Measurements from ENCODE around the gene ATP11C. TPM values are rescaled to one million over a fixed set of nuclear protein-coding genes. Genes with fewer than 3 reads are reported as not detected.

The ATP11C gene
- total RNA-seq, 2 donors from 2014 or later, result 14.4 to 17.1 TPM

DNA sequence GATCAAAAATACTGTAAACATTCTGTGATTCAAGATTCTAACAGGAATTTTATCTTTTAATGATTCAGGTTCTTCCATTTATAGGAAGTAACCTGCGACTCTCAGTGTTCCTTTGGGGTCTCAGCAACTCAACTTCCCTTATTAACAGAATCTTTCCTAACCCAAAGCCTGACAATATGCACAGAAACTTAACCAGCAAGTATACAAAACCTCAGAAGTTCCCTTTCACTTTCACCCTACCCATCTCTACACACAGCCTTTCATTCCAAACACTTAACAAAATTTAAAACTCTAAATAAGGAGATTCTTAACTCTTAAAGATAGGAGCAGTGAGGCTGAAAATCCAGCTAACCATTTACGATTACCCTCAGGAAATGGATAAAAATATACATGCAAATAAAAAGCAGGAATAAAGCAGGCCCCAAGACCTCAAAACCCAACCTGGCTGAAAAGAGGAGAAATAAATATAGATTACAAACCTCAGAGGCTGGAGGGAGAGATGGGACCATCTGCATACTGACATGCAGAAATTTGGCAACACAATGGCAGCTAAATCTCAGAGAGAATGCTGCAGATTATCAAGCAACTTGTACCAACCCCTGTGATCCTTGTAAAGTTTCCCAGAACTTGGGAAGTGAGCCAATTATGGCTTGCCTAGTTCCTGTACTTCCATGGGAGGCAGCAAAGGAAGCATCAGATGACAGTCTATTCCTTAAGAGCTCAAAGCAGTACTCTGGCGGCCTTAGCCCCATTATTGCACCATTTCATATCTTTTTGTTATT is 101.0 kb downstream of the ATP11C start:
- Mint-ChIP-seq H3K4me3 (no peak overlapping the region), H3K27me3 (no peaks in the 10 kb centered on the region), H3K4me1 (peaks cover 6% of the 10 kb centered on the region), H3K27ac (peak overlapping the region; percentile 49), H3K36me3 (ENCODE audit: low read depth) (no peaks in the 10 kb centered on the region)
- ATAC-seq, result no peak
- no peak for DNase-seq
- no peaks in the 10 kb centered on the region for H3K9me3 ChIP-seq (ENCODE audit: control insufficient read depth, low read length, poor library complexity, severe bottlenecking)

DNA sequence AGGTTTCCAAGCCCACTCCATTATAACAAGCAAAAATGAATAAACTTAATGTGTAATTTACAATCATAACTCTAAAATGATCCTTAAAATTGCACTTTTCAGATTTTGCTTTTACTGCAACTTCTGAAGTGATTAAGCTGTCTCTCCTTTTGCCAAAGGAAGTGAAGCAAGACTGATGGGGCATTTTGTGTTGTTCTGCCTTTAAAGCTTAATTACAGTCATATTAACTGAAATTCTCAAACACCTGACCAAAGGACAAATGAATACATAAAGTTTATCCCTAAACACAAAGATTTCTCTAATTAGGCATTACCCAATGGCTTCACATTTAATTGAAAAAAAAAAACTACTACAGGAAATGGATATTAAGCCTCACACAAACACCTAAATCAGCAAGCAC is 101.8 kb downstream of the ATP11C start:
- H3K27me3 Mint-ChIP-seq, result no peaks in the 10 kb centered on the region
- no peak overlapping the region for H3K4me3 Mint-ChIP-seq
- no peak for ATAC-seq
- DNase-seq, result no peak
- H3K36me3 Mint-ChIP-seq (ENCODE audit: low read depth), result no peaks in the 10 kb centered on the region
- H3K4me1 Mint-ChIP-seq, result peaks cover 6% of the 10 kb centered on the region
- H3K27ac Mint-ChIP-seq, result no peak overlapping the region
- no peaks in the 10 kb centered on the region for H3K9me3 ChIP-seq (ENCODE audit: control insufficient read depth, low read length, poor library complexity, severe bottlenecking)

DNA sequence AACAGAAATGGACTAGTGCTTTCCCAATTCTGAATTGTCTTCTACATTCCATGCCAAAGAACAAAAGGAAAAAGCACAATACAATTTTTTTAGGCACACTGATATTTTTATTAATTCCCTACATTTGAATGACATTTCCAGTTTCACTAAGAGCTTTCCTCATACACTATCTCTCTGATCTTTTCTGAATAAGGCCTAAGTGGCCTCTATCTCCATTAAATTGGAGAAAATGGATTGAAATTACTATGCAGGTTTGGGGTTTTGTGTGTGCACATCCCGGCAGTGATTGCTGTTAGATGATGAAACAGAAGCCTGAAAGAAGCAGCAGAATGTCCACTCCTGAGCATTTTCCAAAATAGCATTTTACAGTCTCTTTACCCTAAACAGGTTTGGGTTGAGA is 104.0 kb downstream of the ATP11C start:
- DNase-seq (no peak), ATAC-seq (no peak)
- H3K9me3 ChIP-seq (ENCODE audit: control insufficient read depth, low read length, poor library complexity, severe bottlenecking), result no peaks in the 10 kb centered on the region
- Mint-ChIP-seq H3K27me3 (no peaks in the 10 kb centered on the region), H3K4me1 (peaks cover 6% of the 10 kb centered on the region), H3K4me3 (no peak overlapping the region), H3K27ac (no peak overlapping the region), H3K36me3 (ENCODE audit: low read depth) (no peaks in the 10 kb centered on the region)

DNA sequence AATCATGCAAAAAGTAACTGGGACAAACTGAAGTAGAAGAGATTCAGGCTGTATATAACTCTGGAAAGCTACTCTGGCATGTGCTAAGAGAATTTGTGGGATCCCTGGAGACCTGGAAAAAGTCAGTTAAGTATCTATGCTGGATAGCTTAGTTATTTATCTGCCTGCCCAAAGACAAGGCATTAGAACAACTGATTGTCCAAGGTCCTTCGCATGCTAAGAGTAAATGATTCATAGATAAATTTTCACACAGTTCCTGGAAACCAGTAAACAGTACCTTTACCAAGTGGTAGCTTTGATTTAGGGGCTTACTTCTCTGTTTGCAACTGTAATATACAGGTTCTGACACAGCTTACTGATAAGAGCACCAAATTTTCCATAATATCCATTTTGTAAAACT is 104.8 kb downstream of the ATP11C start:
- H3K4me3 Mint-ChIP-seq, result no peak overlapping the region
- H3K27ac Mint-ChIP-seq, result no peak overlapping the region
- DNase-seq (no peak), ATAC-seq (no peak)
- no peaks in the 10 kb centered on the region for H3K9me3 ChIP-seq (ENCODE audit: control insufficient read depth, low read length, poor library complexity, severe bottlenecking)
- no peaks in the 10 kb centered on the region for H3K27me3 Mint-ChIP-seq
- no peaks in the 10 kb centered on the region for H3K36me3 Mint-ChIP-seq (ENCODE audit: low read depth)
- peaks cover 6% of the 10 kb centered on the region for H3K4me1 Mint-ChIP-seq

DNA sequence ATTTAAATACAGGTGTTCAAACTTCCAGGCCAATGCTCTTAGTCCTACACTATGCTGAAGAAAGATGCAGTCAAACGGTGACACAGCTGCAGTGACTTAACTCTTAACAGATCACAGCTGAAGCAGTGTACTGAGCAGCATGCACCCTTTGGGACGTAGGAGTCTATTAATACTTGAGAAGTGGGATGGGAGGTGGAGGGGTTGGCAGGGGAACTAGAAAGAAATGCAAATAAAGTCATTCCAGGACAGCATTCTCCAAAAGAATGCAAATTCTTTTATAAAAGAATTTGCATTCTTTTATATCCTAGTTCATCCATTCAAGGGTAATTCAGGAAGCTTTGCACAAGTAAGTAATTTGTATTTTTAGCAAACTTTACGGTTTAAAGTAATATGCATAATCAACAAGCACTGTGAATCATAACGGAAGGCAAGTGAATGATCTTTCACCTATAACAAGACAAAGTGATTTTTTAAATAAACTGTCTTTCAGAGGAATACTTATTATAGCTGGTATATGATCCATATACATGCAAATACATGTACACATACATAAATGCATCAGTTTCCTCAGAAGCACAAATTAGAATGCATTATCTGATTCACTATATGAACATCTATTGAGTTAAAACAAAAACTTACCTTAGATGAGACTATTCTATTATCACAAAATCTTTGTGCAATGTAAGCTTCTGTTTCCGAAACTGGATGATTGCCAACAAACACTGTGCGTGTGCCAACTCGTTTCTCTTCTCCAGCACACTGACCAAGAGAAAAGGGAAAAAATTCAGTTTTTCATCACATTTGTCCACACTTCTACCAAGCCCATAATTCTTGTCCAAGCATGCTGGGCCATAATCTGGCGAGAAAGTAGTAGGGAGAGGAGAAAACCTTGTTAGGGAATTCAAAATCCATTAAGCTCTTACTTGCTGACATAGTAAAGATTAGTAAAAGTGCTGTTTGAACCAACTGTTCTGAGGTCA is 106.5 kb downstream of the ATP11C start:
- no peaks in the 10 kb centered on the region for H3K36me3 Mint-ChIP-seq (ENCODE audit: low read depth)
- DNase-seq (no peak), ATAC-seq (no peak)
- peaks cover 2% of the 10 kb centered on the region for H3K4me1 Mint-ChIP-seq
- no peak overlapping the region for H3K4me3 Mint-ChIP-seq
- H3K27me3 Mint-ChIP-seq, result no peaks in the 10 kb centered on the region
- no peaks in the 10 kb centered on the region for H3K9me3 ChIP-seq (ENCODE audit: control insufficient read depth, low read length, poor library complexity, severe bottlenecking)
- H3K27ac Mint-ChIP-seq, result no peak overlapping the region

DNA sequence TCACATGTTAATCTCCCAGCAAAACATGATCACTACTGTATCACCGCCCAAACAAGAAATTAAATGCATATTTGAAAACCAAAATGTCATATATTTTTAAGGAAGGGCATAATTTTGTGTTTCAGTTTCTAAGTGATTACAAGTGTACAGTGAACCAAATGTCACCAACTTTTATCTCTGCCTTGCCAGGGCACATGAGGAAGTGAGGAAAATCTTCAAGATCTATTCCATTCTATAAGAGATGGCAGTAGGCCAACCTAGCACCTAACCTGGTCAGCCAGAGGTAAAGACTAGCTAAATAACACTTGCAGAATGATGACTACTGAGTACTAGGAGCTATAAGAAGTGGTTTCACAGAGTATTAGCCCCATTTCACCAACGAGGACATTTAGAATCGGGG is 107.2 kb downstream of the ATP11C start:
- no peak for ATAC-seq
- DNase-seq, result no peak
- H3K36me3 Mint-ChIP-seq (ENCODE audit: low read depth), result no peaks in the 10 kb centered on the region
- no peaks in the 10 kb centered on the region for H3K4me1 Mint-ChIP-seq
- H3K27ac Mint-ChIP-seq, result no peak overlapping the region
- H3K27me3 Mint-ChIP-seq, result no peaks in the 10 kb centered on the region
- H3K9me3 ChIP-seq (ENCODE audit: control insufficient read depth, low read length, poor library complexity, severe bottlenecking), result no peaks in the 10 kb centered on the region
- H3K4me3 Mint-ChIP-seq, result no peak overlapping the region

DNA sequence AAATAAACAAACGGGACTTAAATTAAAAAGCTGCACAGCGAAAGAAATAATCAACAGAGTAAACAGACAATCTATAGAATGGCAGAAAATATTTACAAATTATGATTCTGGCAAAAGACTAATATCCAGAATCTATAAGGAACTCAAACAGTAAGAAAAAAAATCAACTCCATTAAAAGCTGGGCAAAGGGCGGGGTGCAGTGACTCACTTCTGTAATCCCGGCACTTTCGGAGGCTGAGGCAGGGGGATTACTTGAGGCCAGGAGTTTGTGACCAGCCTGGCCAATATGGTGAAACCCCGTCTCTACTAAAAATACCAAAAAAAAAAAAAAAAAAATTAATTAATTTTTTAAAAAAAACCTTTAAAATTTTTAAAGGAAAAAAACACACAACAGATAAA is 109.0 kb downstream of the ATP11C start:
- Mint-ChIP-seq H3K36me3 (ENCODE audit: low read depth) (no peaks in the 10 kb centered on the region), H3K27ac (no peak overlapping the region), H3K27me3 (no peaks in the 10 kb centered on the region), H3K4me3 (no peak overlapping the region), H3K4me1 (no peaks in the 10 kb centered on the region)
- ATAC-seq (no peak), DNase-seq (no peak)
- H3K9me3 ChIP-seq (ENCODE audit: control insufficient read depth, low read length, poor library complexity, severe bottlenecking), result no peaks in the 10 kb centered on the region

DNA sequence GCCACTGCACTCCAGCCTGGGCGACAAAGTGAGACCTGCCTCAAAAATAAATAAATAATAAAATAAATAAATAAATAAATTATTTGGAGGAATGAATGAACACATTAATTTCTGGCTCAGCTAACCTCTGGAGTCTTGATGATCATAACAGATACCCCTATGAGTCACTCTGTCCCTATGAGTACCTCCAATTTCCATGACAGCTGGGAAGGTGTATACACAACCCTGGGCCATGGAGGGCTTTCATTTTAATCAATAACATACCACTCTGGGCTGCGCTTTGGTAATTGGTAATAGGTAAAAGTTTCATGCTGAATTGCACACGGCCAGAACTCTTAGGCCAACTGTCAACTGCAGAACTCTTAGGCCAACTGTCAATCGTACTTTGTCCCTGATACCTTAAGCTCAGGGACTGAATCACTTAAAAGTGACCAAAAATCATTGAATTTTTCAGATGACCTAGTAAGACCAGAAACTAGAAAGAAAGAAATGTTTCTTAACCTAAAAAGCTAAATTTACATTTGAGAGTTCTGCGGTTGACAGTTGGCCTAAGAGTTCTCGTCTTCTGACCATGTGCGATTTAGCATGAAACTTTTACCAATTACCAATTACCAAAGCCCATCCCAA is 112.4 kb downstream of the ATP11C start:
- Mint-ChIP-seq H3K36me3 (ENCODE audit: low read depth) (peaks cover 2% of the 10 kb centered on the region), H3K4me3 (no peak overlapping the region), H3K27ac (no peak overlapping the region), H3K27me3 (no peaks in the 10 kb centered on the region), H3K4me1 (peaks cover 5% of the 10 kb centered on the region)
- no peaks in the 10 kb centered on the region for H3K9me3 ChIP-seq (ENCODE audit: control insufficient read depth, low read length, poor library complexity, severe bottlenecking)
- DNase-seq (no peak), ATAC-seq (no peak)

DNA sequence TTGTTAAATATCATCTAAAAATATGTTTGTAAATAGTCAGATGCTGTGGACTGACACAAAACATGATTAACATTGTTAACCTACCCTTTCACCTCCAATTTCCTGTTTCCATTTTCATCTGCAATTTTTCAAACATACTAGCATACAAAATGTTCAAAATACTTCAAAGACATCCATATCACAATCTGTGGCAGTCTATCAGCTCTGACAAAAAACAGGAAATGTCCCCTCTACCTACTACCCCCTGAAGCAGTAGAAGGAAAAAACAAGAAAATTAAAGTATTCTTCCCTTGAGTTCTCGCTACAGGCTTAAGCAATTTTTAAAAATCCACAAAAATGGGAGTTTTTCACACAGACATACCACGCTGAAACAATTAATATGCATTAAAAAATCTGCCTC is 116.6 kb downstream of the ATP11C start:
- no peaks in the 10 kb centered on the region for H3K9me3 ChIP-seq (ENCODE audit: control insufficient read depth, low read length, poor library complexity, severe bottlenecking)
- DNase-seq, result no peak
- ATAC-seq, result no peak
- Mint-ChIP-seq H3K36me3 (ENCODE audit: low read depth) (peaks cover 7% of the 10 kb centered on the region), H3K27me3 (no peaks in the 10 kb centered on the region), H3K4me3 (no peak overlapping the region), H3K4me1 (peaks cover 9% of the 10 kb centered on the region), H3K27ac (peak overlapping the region; percentile 45)

DNA sequence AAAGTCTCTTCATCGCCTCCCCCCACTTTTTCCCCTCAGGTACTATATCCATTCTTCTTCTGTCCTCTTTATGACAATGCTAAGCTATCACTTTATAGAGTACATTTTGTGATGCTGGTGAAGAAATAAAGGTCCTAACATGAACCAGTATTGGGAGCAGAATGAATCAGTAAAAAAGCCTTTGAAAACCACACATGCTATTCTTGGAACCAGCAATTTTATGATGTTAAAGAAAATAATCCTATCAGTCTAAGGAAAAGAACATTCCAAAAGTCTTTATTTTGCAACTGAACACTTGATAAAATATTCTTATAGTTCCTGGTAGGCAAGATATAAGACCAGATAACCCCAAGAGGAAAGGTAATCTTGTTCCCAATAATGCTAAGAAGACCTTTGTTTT is 117.1 kb downstream of the ATP11C start:
- Mint-ChIP-seq H3K27me3 (no peaks in the 10 kb centered on the region), H3K27ac (no peak overlapping the region), H3K36me3 (ENCODE audit: low read depth) (peaks cover 7% of the 10 kb centered on the region), H3K4me1 (peaks cover 9% of the 10 kb centered on the region), H3K4me3 (no peak overlapping the region)
- DNase-seq, result no peak
- H3K9me3 ChIP-seq (ENCODE audit: control insufficient read depth, low read length, poor library complexity, severe bottlenecking), result no peaks in the 10 kb centered on the region
- no peak for ATAC-seq

DNA sequence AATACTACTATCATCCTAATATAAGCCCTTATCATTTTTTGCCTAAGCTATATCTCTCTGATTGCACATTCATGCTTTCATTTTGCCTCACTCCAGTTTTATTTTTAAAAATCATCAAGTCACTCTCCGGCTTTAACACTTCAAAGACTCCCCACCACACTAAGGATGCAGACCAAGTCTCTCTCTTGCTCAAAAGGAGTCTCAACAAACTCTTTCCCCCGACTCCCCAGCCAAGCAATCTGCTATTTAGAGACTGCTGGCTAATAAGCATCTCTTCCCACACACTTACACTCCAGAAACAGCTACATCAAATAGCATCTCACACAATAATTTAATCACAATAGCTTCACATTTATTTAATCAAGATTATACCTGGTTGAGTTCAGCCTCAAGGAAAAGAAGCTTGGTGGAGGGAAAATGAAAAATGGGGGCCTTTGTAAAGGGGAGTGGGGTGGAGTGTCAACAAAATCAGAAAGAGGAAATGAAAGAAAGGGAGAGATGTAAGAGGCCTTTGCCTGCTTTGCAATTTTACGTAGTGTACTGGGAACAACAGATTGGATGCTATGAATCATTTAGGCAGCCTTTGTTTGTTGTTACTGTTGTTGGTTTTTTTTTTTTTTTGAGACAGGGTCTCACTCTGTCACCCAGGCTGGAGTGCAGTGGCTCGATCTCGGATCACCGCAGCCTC is 120.8 kb downstream of the ATP11C start:
- H3K27ac Mint-ChIP-seq, result no peak overlapping the region
- H3K4me3 Mint-ChIP-seq, result no peak overlapping the region
- H3K9me3 ChIP-seq (ENCODE audit: control insufficient read depth, low read length, poor library complexity, severe bottlenecking), result no peaks in the 10 kb centered on the region
- no peaks in the 10 kb centered on the region for H3K27me3 Mint-ChIP-seq
- peaks cover 12% of the 10 kb centered on the region for H3K36me3 Mint-ChIP-seq (ENCODE audit: low read depth)
- peaks cover 12% of the 10 kb centered on the region for H3K4me1 Mint-ChIP-seq
- ATAC-seq (no peak), DNase-seq (no peak)

DNA sequence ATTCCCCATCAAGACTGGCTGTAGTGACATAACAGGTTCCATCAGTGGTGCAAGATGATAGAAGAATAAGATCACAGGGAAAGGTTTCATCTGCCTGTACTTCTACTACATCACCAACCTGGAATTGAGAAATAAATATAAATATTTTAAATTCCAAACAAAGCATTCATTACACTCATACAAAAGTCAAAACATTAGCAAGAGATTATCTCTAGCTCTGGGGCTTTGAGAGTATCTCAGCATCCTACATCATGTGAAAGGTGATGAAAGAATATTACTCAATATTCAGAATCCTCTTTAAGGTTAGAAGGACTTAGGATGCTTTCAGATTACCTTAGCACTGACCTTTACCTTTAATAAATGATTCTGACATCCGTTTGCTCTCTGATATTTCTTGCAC is 128.4 kb downstream of the ATP11C start:
- Mint-ChIP-seq H3K27ac (no peak overlapping the region), H3K4me1 (peaks cover 2% of the 10 kb centered on the region), H3K27me3 (no peaks in the 10 kb centered on the region), H3K36me3 (ENCODE audit: low read depth) (peaks cover 9% of the 10 kb centered on the region), H3K4me3 (no peak overlapping the region)
- H3K9me3 ChIP-seq (ENCODE audit: control insufficient read depth, low read length, poor library complexity, severe bottlenecking), result no peaks in the 10 kb centered on the region
- DNase-seq, result no peak
- no peak for ATAC-seq

DNA sequence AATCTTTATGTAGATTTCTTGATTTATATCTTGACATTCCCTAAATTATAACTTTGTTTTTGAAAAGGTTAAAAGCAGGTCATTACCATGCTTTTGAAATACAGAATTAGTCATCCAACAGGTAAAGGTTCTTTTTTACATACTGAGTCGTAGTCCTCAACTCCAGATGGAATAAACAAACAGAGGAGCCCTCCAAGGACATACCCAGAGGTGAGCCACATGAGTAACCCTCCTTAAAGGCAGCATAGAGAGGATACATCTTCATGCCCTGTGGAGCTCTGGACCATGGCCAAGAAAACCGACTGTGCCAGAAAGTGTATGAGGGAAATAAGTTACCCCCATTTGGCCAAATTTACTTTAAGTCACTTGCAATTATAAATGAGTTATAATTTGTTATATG is 129.6 kb downstream of the ATP11C start:
- Mint-ChIP-seq H3K4me3 (no peak overlapping the region), H3K27me3 (no peaks in the 10 kb centered on the region), H3K36me3 (ENCODE audit: low read depth) (peaks cover 8% of the 10 kb centered on the region), H3K4me1 (peaks cover 2% of the 10 kb centered on the region), H3K27ac (no peak overlapping the region)
- DNase-seq, result no peak
- no peaks in the 10 kb centered on the region for H3K9me3 ChIP-seq (ENCODE audit: control insufficient read depth, low read length, poor library complexity, severe bottlenecking)
- ATAC-seq, result no peak
